Central memory CD4-positive, alpha-beta T cell (primary cell): ENCODE data around the gene SPINK1.
"Not testable (repeated sequence)": the region's sequence is repeated elsewhere in the genome, so short reads cannot be mapped to it uniquely, and the experiment has no call there.

Experiments
- DNase-seq: peaks from one replicate; pipeline ENCODE4 v3.0.0; 2022
- total RNA-seq, 3 experiments: gene quantifications; one replicate each; lab custom pipeline; 2026; lab: John Stamatoyannopoulos, UW

The SPINK1 gene, protein sequence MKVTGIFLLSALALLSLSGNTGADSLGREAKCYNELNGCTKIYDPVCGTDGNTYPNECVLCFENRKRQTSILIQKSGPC
- total RNA-seq = 0 reads per million in 3 experiments

DNA sequence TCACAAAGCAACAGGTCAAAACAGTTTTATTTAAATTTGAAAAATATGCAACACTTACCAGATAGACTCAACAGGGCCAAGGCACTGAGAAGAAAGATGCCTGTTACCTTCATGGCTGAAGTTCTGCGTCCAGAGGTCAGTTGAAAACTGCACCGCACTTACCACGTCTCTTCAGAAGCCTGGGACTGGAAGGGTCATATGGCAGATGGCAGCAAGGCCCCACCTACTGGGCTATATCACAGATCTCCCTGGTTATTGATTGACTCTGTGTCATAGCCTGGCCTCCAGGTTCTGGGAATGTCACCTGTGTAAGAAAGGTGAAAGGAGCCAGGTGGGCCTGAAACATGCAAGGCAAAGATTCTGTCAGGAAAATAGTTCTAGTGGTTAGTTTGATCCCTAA is at the start of gene SPINK1:
Gene SPINK1 (minus strand): TSS at position 207 of the 400 bp plus-strand sequence. CDS start 94 bp downstream, at position 113.
- DNase-seq = no peak

DNA sequence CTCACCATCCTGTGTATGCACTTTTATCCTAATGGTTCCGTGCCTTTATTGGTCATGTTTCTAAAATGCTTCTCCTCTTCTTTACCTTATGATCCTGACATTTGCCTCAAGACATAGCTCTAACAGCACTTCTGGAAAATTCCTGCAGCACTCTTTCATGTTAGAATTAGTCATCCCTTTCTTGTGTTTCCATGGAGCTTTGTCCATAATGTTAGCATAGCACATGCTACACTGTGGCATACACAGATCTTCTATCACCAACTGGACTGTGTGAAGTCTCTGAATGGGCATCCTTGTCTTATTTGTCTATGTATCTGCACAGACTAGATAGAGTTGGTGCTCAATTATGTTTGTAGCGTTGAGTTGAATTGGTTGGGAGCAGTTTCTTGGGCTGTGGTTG is 49.0 kb upstream of the SPINK1 start:
- DNase-seq = no peak

DNA sequence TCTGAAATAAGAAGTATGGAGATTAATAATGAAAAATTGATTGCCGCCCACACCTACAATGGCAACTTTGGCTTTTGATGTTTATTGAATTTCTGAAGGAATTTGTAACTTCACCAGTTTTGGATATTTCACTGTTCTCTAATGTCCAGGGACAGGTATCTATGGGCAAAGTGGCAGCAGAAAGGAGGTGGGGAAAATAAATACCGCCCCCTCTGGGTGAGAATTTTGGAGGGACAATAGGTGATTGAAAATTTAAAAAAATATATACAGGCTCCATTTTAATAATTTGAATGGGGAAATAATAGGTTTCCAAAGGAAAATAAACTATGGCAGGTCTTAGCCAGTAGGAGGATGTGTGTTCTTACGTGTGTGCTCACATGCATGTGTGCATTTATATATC is 48.3 kb upstream of the SPINK1 start:
- no peak for DNase-seq

DNA sequence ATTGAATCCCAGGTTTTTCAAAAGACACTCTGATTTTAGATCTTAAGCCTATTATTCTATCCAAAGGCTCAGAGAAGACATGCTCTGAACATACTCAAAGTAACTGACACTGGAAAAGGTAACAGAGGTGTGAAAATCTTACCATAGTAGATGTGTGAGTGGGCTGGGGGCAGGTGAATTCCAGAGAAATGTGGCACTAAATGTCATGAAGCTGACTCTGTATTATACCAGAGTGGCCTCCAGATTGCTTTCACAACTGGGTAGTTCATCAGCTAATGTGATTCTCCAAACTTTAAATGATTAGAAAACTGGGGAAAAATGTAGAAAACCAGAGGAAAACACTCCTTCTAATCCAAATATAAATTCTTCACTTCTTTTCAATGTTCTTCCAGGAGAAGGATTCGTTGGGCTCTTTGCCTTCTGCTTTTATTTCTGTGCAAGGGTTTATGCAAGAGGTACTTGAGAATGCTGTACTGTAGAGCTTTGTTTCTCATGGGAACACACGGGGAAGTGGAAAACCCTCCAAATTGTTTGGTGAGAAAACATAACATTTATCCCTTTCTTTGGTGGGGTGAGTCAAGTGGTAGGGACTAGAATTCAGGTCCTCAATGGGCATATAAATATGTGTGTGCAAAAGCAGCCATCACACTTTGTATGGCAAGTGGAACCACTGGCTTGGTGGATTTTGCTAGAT is 46.7 kb upstream of the SPINK1 start, which contains the start of gene SCGB3A2:
Gene SCGB3A2 (plus strand): TSS at position 646 of the 694 bp plus-strand sequence. CDS start 93 bp downstream, outside the sequence.
- no peak for DNase-seq

DNA sequence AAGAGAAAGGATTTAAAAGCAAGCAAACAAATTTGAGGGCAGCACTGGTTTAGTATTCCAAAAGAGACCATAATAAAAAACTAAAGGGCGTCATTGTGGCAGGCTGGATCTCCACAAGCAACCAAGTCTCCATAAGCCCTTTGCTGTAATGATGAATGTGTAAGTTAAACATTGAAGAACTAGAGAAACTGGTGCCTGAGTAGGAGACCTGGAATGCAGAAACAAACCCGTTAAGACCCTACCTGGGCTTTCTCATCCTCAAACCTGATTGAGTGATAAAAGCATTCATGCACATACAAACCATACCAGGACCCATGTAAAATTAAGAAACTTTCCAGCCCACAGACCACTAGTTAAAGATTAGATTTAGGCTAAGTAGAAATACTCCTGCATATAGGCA is 45.2 kb upstream of the SPINK1 start:
- DNase-seq = no peak

DNA sequence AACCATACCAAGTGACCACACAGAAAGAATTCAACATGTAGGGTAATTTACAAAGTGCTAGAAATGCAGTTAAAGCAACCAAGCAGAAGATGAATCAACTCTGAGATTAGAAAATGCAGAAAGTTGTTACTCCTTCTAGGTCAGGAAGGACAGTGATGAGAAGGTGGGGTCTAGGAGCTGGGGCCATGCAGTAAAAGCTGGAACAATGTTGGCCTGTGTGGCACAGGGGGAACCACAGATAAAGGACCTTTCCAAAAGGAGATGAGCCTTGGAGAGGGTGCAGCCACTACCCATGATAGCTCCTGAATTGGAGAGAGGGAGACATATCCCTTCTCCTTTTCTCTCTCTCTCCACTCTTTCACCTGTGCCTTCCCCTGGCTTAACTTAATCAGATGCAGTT is 44.7 kb upstream of the SPINK1 start:
- no peak for DNase-seq

DNA sequence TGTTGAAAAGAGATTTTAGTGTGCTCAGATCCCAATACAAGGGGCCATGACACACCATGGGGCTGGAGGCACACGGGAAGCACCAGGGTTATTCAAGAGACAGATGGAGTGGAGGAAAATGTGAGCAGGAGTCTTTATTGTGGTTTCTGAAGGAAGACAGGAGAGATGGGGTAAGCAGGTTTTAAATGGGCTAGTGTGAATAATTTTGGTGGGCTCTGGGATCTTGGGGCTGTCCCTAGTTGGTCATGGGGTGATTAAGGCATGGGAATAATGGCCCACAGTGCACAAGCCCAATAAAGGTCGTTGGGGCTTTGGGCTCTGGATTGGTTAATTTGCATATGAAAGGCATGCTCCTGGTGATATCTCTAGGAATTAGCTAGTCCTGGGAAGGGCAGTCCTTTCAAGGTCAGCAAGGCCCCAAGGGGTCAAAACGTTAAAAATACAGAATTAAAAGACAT is 43.5 kb upstream of the SPINK1 start:
- no peak for DNase-seq

DNA sequence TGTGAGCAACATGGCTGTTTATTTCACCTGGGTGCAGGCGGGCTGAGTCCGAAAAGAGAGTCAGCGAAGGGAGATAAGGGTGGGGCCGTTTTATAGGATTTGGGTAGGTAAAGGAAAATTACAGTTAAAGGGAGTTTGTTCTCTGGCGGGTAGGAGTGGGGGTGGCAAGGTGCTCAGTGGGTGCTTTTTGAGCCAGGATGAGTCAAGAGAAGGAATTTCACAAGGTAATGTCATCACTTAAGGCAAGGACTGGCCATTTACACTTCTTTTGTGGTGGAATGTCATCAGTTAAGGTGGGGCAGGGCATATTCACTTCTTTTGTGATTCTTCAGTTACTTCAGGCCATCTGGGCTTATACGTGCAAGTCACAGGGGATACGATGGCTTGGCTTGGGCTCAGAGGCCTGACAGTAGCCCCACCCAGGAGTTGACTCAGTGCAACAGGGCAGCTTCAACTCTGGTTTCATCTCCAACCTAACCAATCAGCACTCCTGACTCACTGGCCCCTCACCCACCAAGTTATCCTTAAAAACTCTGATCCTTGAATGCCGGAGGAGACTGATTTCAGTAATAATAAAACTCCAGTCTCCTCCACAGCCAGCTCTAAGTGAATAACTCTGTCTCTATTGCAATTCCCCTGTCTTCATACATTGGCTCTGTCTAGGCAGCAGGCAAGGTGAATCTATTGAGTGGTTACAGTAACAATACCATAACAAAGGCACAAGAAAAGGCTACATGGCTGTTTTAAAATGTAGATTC is 42.8 kb upstream of the SPINK1 start:
- not testable (repeated sequence) for DNase-seq

DNA sequence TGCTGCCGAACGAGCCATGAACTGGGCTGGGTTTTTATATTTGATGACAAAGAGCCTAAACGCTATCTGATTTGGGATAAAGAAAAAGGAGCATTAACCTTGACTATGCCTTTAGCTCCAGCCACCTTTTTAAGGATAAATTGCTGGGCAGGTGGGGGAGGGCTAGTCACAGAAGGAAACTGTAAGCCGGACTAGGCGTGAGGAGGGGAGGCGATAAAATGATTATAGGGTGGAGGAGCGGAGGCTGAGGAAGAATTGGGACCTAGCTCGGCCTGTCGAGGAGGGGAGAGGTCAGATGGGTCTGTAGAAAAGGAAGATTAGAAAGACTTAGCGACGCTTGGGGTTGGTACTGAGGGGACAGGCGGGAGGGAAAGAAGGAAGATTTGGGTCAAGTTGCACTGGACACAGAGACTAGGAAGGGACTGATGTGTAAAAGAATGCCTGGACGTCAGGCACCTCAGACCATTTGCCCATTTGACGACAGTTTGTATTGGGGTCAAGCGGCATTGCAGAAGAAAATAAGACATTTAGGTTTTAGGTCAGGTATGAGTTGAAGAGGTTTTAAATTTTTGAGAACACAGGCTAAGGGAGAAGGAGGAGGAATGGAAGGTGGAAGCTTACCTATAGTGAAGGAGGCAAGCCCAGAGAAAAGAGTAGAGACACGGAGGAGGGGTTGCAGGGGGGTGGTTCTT is 41.4 kb upstream of the SPINK1 start:
- DNase-seq = not testable (repeated sequence)

DNA sequence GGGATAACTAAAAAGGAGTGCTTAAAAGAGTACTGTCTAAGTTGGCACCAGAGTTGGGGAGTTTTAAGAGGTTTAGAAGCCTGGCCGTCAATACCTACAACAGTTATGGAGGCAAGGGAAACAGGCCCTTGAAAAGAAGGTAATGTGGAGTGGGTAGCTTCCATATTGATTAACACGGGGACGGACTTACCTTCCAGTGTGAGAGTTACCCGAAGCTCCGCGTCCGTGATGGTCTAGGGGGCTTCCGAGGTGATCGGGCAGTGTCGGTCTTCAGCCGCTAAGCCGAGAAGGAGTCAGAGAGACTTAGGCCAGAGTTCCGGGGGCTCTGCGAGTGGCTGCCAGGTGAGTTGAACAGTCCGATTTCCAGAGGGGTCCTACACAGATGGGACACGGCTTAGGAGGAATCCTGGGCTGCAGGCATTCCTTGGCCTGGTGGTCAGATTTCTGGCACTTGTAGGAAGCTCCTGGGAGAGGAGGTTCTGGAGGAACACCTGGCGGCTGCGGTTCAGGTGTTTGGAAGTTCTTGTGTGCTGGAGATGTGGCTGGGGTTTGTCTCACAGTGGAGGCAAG is 40.6 kb upstream of the SPINK1 start:
- not testable (repeated sequence) for DNase-seq

DNA sequence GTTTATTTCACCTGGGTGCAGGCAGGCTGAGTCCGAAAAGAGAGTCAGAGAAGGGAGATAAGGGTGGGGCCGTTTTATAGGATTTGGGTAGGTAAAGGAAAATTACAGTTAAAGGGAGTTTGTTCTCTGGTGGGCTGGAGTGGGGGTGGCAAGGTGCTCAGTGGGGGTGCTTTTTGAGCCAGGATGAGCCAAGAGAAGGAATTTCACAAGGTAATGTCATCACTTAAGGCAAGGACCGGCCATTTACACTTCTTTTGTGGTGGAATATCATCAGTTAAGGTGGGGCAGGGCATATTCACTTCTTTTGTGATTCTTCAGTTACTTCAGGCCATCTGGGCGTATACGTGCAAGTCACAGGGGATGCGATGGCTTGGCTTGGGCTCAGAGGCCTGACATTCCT is 38.4 kb upstream of the SPINK1 start:
- not testable (repeated sequence) for DNase-seq

DNA sequence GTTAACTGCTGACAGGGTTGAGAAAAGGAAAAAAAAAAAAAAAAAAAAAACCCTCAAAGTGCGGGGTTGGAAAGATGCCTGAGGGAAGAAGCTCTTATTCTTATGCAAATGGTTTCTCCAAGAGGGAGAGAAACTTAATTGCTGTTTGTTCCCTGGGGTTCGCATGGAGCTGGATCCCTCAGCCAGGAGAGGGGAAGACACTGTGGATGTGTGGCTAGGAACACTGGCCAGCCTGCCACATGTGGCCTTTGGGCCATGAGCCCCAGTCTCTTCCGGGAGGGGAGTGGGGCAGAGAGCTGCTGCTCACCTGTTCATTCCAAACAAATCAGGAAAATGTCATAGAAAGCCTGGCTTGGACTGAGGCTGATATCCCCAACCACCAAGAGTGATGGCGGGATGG is 37.6 kb upstream of the SPINK1 start:
- no peak for DNase-seq

DNA sequence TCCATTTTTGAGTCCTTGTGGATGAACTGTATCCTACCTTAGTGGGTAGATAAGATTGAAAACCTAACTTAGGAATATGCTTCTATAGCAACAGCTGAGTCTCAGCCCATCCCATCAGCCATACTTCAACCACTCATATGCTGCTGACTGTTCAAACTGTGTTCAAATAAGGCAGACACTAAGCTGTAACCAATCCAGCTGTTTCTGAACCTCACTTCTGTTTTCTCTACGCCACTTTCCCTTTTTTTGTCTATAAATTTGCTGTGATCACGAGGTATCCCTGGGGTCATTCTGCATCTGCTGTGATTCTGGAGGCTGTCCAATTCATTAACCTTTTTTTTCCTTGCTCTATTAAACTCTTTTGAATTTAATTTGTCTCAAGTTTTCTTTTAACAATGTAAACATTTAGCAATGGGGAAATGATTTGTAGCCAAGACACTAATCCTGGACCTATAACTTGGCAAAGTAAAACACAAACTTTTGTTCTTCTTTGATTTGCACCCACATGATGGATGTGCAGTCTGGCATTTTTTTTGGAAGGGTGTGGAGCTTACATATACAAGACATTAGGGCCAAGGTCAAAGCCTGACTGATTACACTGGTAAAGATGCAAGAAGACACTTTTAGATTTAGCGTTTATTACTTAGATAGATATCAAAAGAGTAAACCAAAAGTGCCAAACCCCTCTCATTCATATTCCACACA is 32.1 kb upstream of the SPINK1 start:
- DNase-seq = no peak

DNA sequence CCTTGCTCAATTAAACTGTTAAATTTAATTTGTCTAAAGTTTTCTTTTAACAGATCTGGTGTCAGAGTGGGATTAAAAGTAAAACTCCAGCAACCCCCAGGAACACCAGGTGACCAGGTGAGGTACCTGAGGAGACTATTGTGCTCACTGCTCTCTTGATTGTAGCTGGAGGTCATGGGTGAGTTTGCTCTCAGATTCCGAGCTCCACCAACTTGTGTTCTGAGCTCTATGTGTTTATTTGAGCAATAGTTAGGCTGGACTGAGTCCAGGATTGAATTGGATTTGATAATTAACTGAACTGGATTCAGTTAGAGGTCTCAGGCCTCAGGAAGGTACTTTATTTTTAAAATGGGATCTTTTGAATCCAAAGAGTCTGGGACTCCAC is 29.2 kb upstream of the SPINK1 start:
- no peak for DNase-seq

DNA sequence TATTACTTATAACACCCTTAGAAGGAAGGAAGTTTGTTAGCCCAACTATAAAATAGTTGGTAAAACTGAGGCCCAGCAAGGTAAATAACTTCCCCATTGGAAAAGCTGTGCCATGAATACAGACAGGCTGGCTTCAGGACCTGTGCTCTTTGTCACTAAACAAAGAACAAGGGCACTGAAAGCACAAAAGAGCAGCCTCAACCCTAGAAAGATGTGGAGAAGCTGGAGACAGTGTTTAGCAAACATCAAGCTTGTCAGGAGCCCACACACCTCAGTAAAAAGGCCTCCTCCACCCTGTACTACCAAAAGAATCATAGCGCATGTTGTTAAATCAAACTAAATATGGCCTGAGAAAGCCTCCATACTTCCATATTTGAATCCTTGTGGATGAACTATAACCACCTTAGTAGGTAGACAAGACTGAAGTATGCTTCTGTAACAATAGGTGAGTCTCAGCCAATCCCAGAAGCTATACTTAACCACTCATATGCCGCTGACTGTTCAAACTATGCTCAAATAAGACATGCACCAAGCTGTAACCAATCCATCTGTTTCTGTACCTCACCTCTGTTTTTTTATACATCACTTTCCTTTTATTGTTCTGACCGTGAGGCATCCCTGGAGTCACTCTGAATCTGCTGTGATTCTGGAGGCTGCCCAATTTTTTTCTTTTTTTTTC is 28.6 kb upstream of the SPINK1 start:
- DNase-seq = no peak

DNA sequence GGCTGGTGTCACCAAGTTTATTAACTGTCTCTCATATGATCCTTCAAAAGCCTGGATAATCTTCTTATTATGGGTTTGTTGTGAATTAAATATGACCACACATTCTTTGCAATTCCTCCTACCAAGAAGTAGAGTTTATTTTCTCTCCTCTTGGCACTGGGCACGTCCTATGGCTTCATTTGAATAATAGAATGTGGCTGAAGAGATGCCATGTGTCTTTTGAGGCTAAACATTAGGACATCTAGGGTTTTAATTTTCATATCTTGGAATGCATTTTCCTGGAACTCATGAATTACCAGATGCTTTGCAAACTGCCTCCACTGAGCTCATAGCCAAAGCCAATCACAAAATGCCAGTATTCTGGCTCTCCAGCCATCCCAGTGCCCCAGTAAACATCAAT is 27.1 kb upstream of the SPINK1 start:
- no peak for DNase-seq

DNA sequence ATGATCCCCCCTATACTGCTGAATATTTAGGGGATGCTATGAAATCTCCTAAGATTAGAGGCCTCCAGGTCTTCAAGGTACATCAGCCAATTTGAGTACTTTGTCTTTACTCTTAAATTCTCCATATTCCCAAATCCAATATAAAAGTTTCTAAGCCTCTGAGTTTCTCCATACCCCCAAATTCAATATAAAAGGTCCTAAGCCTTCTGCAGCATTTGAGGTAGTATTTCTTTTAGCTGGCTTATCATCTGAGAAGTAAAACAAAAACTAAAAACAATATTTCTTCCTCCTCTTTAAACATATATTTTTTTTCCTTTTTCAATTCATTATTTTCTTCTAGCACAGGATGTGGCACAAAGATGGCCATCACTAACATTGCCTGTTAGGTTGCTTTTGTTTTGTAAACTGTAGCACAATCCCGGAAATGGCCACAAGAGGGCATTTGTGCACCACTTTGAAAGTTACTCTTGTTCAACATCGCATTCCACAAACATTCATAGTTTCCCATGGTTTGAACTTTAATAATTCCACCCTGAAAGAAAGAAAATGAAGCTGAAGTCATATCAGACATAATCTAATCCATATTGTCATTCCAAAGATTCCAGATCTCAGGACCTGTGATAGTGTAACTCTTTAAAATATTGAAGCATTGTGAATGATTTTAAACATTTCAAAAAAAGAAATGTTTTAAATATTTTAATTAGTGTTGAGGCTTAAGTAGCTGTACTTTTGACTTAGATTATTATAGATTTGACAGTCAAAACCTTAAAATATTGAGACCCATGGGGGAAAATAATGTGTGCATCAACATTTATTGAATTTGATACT is 26.0 kb upstream of the SPINK1 start:
- no peak for DNase-seq

DNA sequence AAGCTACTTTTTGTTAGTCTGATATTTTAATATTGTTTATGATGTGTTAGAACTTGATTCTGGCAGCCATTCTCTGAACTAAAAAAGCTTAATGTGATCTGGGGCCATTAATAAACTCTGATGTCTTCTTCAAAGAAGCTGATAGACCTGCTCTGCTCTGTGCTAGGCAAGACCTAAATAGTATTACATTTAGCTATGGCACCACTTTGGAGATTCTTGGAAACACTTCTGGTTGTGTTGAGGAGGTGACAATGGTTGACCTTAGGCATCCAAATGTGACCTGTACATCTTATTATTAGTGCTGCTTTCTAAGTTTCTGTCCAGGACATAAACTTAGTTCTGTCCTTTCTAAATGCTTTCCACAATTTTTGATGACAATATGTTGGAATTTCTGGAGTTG is 25.3 kb upstream of the SPINK1 start:
- no peak for DNase-seq

DNA sequence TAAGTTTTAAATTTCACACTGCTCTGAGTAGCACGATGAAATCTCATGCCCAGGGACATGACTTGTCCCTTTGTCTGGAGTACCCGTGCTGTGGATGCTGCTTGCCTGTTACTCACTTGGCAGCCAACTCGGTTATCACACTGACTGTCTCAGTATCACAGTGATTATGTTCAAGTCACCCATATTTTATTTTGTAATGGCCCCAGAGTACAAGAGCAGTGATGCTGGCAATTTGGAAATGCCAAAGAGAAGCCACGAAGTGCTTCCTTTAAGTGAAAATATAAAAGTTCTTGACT is 24.3 kb upstream of the SPINK1 start:
- DNase-seq = no peak

DNA sequence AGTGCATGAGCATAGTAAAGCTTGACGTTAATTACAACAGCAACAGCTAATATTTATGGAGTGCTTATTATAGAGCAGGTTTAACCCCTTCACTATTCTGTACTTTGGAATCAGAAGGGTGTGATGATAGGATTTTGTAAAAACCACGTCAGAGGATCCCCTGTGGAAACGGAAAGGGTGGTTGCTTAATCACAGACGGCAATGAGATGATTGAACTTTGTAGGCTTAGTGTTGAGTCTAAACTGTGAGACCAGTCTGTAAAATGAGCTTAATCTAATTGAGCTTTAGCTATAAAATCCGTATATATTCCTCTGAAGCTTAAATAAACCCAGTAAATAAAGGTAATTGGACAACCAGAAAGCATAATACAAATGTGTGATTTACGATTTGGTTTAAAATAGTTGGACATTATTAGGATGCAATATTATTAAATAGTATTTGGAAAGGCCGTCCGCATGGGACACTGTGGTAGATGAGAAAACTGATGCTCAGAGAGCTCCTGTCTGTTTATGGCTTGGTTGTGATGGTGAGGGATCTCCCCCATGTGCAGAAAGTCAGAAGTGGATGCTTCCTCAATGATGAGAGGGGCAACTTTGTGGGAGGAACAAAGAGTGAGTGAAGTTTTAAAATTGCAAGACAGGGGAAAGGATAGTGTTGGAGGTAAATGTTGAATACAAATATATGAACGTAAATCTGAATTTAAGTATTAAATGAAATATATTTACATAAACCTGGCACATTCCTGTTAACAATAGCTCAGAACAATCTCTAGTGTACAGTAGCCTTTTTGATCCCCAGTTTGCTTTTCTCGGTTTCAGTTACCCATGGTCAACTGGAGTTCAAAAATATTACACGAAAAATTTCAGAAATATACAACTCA is 23.7 kb upstream of the SPINK1 start:
- DNase-seq = no peak
